ENCODE data around the gene LSS.

DNA sequence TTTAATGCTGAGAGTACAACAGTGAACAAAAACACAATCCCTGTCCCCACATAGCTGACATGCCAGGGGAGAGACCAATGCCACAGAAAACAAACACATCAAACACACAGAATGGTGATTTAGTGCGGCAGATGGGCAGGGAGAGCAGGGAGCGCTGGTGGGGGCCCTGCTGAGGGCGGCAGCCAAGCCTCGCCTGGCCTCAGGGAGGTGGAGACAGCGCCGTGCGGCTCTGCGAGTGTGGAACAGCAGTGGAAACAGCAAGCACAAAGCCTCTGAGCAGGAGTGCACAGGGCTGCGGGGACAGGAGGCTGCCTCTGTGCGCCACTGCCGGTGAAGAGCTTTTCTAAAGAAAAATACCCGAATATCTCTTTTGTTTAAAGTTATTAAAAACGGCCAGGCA lies 39.8 kb upstream of the LSS start:
- TF ChIP-seq, protein P1, sequence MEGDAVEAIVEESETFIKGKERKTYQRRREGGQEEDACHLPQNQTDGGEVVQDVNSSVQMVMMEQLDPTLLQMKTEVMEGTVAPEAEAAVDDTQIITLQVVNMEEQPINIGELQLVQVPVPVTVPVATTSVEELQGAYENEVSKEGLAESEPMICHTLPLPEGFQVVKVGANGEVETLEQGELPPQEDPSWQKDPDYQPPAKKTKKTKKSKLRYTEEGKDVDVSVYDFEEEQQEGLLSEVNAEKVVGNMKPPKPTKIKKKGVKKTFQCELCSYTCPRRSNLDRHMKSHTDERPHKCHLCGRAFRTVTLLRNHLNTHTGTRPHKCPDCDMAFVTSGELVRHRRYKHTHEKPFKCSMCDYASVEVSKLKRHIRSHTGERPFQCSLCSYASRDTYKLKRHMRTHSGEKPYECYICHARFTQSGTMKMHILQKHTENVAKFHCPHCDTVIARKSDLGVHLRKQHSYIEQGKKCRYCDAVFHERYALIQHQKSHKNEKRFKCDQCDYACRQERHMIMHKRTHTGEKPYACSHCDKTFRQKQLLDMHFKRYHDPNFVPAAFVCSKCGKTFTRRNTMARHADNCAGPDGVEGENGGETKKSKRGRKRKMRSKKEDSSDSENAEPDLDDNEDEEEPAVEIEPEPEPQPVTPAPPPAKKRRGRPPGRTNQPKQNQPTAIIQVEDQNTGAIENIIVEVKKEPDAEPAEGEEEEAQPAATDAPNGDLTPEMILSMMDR (IDR thresholded peaks at IDR 0.05) = no peak
- TF ChIP-seq POLR2A (IDR thresholded peaks at IDR 0.05) = no peak

Data from Peyer's patch (tissue), 4 donors.